HG03521 (cell line): ENCODE results near the gene SAXO2.
"Not testable (repeated sequence)": the region's sequence is repeated elsewhere in the genome, so short reads cannot be mapped to it uniquely, and the experiment has no call there.

Experiments
- ATAC-seq: cut with Tn5 transposase; IDR thresholded peaks from one replicate; pipeline ENCODE4 v1.9.1; 2021; ENCODE audit warnings: mild to moderate bottlenecking, moderate library complexity; ENCODE audit not compliant: unreplicated experiment

The SAXO2 gene

GRCh38 chr15:82313951-82314768, 51.5 kb downstream of the SAXO2 start:
- not testable (repeated sequence) for ATAC-seq

DNA sequence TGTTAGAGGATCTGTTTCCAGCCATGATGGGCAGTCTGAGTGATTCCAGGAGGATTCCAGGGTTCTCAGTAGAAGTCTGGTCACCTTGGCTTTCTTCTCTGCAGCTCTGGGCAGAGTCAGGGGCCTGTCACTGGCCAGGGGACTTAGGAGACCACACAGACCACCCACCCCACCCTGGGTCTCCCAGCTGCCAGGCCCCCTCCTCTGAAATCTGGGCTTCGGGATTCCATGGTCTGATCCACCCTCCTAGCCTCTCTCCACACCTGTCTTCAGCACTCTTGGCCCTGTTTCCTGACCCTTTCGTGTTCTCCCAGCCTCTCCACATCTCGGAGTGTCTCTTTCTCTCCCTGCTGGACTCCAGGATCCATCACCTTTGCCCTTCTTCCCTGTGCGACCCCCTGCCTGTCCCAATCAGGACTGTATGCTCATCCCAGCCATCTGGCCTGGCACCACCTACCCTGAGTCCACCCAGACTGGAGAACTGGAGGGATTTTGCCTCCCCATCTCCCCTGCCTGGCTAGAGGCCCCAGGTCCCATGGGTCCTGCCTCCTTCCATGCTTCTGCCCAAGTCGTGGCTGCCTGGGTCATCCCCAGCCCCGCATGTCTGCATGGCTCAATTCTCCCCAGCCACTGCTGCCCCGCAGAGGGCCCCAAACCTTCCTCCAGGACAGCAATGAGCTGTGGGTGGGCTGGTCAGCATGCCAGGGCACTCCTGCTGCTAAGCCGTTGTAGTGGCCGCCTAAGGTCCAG, 52.3 kb downstream of the SAXO2 start:
- no peak for ATAC-seq

DNA sequence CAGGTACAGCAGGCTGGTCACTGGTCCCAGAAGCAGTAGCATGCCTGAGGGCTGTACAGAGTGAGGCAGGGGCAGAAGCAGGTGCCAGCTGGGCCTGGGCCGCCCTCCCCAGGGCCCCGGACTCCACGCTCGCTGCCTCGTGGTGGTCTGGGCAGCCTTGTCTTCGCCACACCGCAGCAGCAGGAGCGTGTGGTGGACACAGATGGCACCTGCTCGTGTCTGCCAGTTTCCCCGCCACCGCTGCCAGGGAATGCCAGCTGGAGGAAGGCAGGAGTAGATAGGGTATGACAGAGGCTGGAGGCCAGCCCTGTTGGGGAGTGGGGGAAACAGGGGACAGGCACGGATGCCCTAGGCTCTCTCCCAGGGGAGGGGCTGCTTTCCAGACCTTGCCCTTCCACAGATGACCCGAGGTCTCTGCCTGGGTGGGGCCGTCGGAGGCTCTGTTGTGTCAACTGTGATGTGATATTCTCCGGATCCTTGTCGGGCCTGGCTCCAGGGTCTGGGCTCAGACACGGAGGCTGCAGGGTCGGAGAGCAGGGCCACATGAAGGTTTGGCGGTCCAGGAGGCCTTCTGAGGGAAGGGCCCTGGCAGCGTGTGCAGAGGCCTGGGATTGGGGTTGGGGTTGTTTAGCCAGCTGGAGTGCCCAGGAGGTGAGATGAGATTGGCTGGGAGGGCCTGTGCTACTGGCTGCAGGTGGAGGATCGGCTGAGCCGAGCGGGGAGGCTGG, 53.1 kb downstream of the SAXO2 start:
- no peak for ATAC-seq

DNA sequence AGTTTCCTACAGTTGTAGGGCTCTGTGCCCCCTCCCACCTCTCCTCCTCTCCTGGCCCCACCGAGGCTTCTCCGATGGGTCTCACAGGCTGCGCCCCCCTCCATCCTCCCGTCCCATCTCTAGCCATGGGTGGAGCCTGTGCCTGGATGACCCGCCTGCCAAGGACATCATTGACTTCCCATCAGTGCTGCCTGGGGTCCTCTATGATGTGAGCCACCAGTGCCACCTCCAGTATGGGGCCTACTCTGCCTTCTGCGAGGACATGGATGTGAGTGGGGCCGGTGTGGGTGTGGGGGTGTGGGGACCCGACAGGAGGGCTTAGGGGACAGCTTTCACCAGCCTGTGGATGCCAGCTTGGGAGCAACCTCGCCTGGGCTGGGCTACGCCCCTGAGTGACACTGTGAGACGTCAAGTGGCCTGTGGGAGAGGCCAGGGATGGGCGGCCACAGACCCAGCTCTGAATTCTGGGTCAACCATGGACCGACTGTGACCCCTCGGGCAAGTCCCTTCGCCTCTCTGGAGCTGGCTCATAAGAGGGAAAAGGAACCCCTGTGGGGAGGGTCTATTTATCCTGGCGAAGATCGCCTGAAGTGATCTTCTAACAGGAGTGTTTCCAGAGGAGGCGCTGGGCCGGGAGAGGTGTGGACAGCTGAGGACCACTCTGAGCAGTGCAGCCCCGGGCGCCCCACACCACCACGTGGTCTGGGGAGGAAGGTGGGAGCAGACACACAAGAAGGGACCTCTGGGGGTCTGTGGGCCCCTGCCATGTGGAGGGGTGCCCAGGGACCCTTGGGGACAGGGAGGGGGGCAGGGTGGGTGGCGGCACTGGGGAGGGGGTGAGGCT, 53.9 kb downstream of the SAXO2 start:
- ATAC-seq, result not testable (repeated sequence)

DNA sequence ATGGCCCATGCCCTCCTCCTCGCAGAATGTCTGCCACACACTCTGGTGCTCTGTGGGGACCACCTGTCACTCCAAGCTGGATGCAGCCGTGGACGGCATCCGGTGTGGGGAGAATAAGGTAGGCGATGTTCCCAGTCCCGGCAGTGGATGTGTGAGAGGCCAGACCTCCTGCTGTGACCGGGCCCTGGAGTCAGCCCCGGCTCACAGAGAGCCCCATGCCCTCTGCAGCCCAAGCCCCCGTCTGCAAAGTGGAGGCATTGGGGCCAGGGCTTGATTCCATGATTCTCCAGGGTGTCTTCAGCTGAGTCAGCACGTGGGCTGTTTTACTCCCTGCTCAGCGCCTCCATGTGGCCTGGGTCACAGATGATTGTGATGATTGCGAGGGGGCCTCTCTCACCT, 54.5 kb downstream of the SAXO2 start:
- ATAC-seq, result no peak

- ATAC-seq, result not testable (repeated sequence)
These were observed 54.9 kb downstream of the SAXO2 start for GRCh38 chr15:82317516-82317915.

GRCh38 chr15:82318281-82318680, 55.7 kb downstream of the SAXO2 start:
- not testable (repeated sequence) for ATAC-seq

- not testable (repeated sequence) for ATAC-seq
These were observed 57.1 kb downstream of the SAXO2 start for GRCh38 chr15:82319522-82320278.

DNA sequence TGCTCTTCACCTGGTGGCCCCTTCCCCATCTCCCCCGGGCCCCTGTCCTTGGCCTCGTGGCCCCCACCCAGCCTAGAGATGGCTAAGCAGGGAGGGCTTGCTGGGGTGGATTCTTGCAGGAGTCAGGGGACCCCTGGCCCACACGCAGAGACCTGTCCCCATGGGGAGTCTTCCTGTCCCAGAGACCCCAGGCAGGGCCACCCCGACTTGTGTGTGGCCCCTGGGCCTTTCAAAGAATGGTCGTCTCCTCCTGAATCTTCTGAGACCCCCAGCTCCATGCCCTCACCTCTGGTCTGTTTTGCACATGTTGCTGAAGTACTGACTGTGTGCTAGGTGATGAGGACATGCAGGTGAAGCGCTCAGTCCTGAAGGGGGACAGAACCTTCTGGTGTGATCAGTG, 58.2 kb downstream of the SAXO2 start:
- not testable (repeated sequence) for ATAC-seq

GRCh38 chr15:82322488-82322887, 59.9 kb downstream of the SAXO2 start:
- not testable (repeated sequence) for ATAC-seq

DNA sequence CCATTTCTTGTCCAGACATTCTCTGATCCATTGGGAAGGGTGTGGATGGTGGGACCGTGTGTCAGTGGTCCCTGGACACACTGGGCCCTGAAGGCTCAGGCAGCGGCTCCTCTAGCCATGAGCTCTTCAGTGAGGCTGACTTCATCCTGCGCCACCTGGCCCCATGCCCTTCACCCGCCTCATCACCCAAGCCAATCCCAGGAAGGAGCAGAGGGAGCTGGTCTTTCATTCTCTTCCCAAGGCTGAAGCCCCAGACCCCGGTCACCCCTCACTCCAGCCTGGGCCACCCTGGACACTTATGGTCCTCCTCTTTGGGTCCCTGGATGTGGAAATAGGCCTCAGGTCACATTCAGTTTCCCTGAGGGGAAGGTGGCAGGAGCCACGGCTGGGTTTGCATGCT, 62.2 kb downstream of the SAXO2 start:
- ATAC-seq, result not testable (repeated sequence)

DNA sequence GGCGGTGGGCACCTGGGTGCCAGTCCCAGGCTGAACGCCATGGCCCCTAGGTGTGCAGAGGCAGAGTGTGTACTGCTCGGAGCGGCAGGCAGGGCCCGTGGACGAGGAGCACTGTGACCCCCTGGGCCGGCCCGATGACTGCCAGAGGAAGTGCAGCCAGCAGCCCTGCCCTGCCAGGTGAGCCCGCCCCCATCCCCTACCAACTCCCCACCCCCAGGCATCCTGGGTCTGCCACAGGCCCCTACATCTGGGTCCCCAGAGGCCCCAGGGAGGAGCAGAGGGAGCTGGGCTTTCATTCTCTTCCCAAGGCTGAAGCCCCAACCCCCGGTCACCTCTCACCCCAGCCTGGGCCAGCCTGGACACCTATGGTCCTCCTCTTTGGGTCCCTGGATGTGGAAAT, 63.0 kb downstream of the SAXO2 start:
- ATAC-seq, result not testable (repeated sequence)

- not testable (repeated sequence) for ATAC-seq
These were observed 64.3 kb downstream of the SAXO2 start for GRCh38 chr15:82326896-82327295.

GRCh38 chr15:82327372-82327771, 64.8 kb downstream of the SAXO2 start:
- not testable (repeated sequence) for ATAC-seq

GRCh38 chr15:82329039-82329438, 66.4 kb downstream of the SAXO2 start:
- not testable (repeated sequence) for ATAC-seq

GRCh38 chr15:82330921-82331320, 68.3 kb downstream of the SAXO2 start:
- ATAC-seq, result not testable (repeated sequence)

- ATAC-seq, result not testable (repeated sequence)
These were observed 69.1 kb downstream of the SAXO2 start for GRCh38 chr15:82331576-82332304.

GRCh38 chr15:82332711-82333602, 70.3 kb downstream of the SAXO2 start:
- ATAC-seq, result not testable (repeated sequence)
